Sigmoid colon (tissue), 4 donors: ENCODE measurements around the gene SKIC8.

ENCODE experiments used
- CTCF ChIP-seq, 4 experiments: fragments of 450-650 bp in 3 of 4; fragments of 200-600 bp in 1 of 4; IDR thresholded peaks; one replicate each; pipeline ENCODE4 v1.5.1; 2016 to 2019; ENCODE audit warnings: antibody characterized with exemption in 4 of 4, mild to moderate bottlenecking in 3 of 4, moderate library complexity in 2 of 4
- EP300 ChIP-seq, 4 donors: sonication (generic); formaldehyde crosslinking; IDR thresholded peaks; one replicate each; pipeline ENCODE4 v1.6.1; 2017; ENCODE audit warnings: antibody characterized with exemption in 4 of 4
- POLR2A ChIP-seq, 2 donors: fragments of 450-650 bp; IDR thresholded peaks; one replicate each; pipeline ENCODE4 v1.6.1; 2016; ENCODE audit warnings: antibody characterized with exemption in 2 of 2, mild to moderate bottlenecking in 2 of 2, moderate library complexity in 2 of 2
- POLR2AphosphoS5 ChIP-seq, 4 donors: sonication (generic); formaldehyde crosslinking; IDR thresholded peaks; one replicate each; pipeline ENCODE4 v1.6.1; 2017; ENCODE audit warnings: antibody characterized with exemption in 4 of 4

GRCh38 chr15:78249131-78249530 lies 50.3 kb downstream of the SKIC8 start:
- TF ChIP-seq POLR2A (IDR thresholded peaks at IDR 0.05) = no peak
- TF ChIP-seq CTCF (IDR thresholded peaks at IDR 0.05) = no peak
- no peak for TF ChIP-seq POLR2AphosphoS5 (IDR thresholded peaks at IDR 0.05)
- TF ChIP-seq EP300 (IDR thresholded peaks at IDR 0.05) = no peak
